A673 (cell line): ENCODE results near the gene DYNLT1. TPM values are rescaled to one million over a fixed set of nuclear protein-coding genes. Genes with fewer than 3 reads are reported as not detected.
"Not testable (repeated sequence)": the region's sequence is repeated elsewhere in the genome, so short reads cannot be mapped to it uniquely, and the experiment has no call there.

Experiments
- BruUV-seq: library from RNA; stranded (reverse); fragments of 400-500 nt; replicated peaks from 2 replicates; lab custom pipeline; 2021; lab: Mats Ljungman, UMichigan
- CTCF ChIA-PET: fragments of 300-600 bp; sonication (Branson Sonifier 250); formaldehyde crosslinking; loops from one replicate; lab custom pipeline; 2022; ENCODE audit warnings: antibody characterized with exemption; lab: Charles Lee
- POLR2A ChIA-PET: fragments of 300-600 bp; sonication (Branson Sonifier 250); formaldehyde crosslinking; loops from one replicate; lab custom pipeline; 2022; ENCODE audit warnings: antibody characterized with exemption; ENCODE audit not compliant: low non-redundant PET; lab: Charles Lee
- DNase-seq: peaks from one replicate; pipeline ENCODE4 v3.0.0-alpha.2; 2015; ENCODE audit warnings: low spot score
- H3K27ac ChIP-seq: fragments of 200-600 bp; sonication (generic); 2 replicates; pipeline ENCODE4 v1.5.1; 2016; ENCODE audit warnings: mixed run types, low read depth, mild to moderate bottlenecking, mixed read lengths, antibody characterized with exemption, low read length; ENCODE audit not compliant: poor library complexity, severe bottlenecking
- H3K27me3 ChIP-seq: fragments of 200-600 bp; sonication (generic); replicated peaks from 2 replicates; pipeline ENCODE4 v1.6.1; 2017; ENCODE audit warnings: mixed run types, low read depth, mild to moderate bottlenecking, mixed read lengths, antibody characterized with exemption, low read length; ENCODE audit not compliant: insufficient read depth, poor library complexity
- H3K36me3 ChIP-seq: fragments of 200-600 bp; sonication (generic); 2 replicates; pipeline ENCODE4 v1.6.1; 2016; ENCODE audit warnings: mixed run types, mild to moderate bottlenecking, mixed read lengths, antibody characterized with exemption, low read length; ENCODE audit not compliant: insufficient read depth, poor library complexity, severe bottlenecking
- H3K4me1 ChIP-seq: fragments of 200-600 bp; sonication (generic); 2 replicates; pipeline ENCODE4 v1.6.1; 2017; ENCODE audit warnings: mixed run types, mild to moderate bottlenecking, mixed read lengths, antibody characterized with exemption, low read length; ENCODE audit not compliant: insufficient read depth, poor library complexity, severe bottlenecking
- H3K4me3 ChIP-seq: fragments of 200-600 bp; sonication (generic); 2 replicates; pipeline ENCODE4 v1.5.1; 2016; ENCODE audit warnings: low read depth, mixed run types, mild to moderate bottlenecking, mixed read lengths, low read length; ENCODE audit not compliant: poor library complexity, severe bottlenecking
- H3K9me3 ChIP-seq: fragments of 200-600 bp; sonication (generic); 2 replicates; pipeline ENCODE4 v1.6.1; 2016; ENCODE audit warnings: mixed run types, low read depth, mild to moderate bottlenecking, mixed read lengths, antibody characterized with exemption, low read length; ENCODE audit not compliant: poor library complexity, severe bottlenecking
- EZH2 ChIP-seq: fragments of 200-600 bp; sonication (generic); IDR thresholded peaks from 2 replicates; pipeline ENCODE4 v1.6.1; 2017; ENCODE audit warnings: borderline replicate concordance, low read depth, mild to moderate bottlenecking, mixed read lengths, antibody characterized with exemption, low read length; ENCODE audit not compliant: poor library complexity, severe bottlenecking
- intact Hi-C: fragments of 100-400 bp; cut with micrococcal nuclease; formaldehyde crosslinking; loops from one replicate; pipeline ENCODE4 v1.10.0; 2022; ENCODE audit not compliant: unreplicated experiment
- total RNA-seq: library from RNA; stranded (reverse); gene quantifications from 2 replicates; pipeline ENCODE4 v1.2.3, GENCODE V29; 2021
- TF ChIP-seq, protein P1 (sequence below): fragments of 300-800, 200-600 bp; sonication (generic); conservative IDR thresholded peaks from 2 replicates; pipeline ENCODE4 v1.5.1; 2017; ENCODE audit warnings: low read depth, mild to moderate bottlenecking, antibody characterized with exemption, low read length, moderate library complexity, mixed read lengths

Gene DYNLT1
- total RNA-seq, 1 experiment from 2014 or later = 137 TPM

GRCh38 chr6:158660333-158660754 is 15.8 kb upstream of the DYNLT1 start:
- no peak for DNase-seq
- H3K27me3 ChIP-seq = no peaks in the 10 kb centered on the region
- CTCF ChIA-PET = interaction anchor here (0.5 to 1.1 kb wide), 6 partner anchors 13 to 446 kb away, joined by 3 to 8 read pairs (median 6); no protein-coding TSS in a partner anchor
- intact Hi-C loops = no loop called here
- POLR2A ChIA-PET = interaction anchor here (0.7 kb wide), 1 partner anchor 125 kb away, joined by 4 read pairs; no protein-coding TSS in a partner anchor
- TF ChIP-seq EZH2 = no peak
- TF ChIP-seq, protein P1, sequence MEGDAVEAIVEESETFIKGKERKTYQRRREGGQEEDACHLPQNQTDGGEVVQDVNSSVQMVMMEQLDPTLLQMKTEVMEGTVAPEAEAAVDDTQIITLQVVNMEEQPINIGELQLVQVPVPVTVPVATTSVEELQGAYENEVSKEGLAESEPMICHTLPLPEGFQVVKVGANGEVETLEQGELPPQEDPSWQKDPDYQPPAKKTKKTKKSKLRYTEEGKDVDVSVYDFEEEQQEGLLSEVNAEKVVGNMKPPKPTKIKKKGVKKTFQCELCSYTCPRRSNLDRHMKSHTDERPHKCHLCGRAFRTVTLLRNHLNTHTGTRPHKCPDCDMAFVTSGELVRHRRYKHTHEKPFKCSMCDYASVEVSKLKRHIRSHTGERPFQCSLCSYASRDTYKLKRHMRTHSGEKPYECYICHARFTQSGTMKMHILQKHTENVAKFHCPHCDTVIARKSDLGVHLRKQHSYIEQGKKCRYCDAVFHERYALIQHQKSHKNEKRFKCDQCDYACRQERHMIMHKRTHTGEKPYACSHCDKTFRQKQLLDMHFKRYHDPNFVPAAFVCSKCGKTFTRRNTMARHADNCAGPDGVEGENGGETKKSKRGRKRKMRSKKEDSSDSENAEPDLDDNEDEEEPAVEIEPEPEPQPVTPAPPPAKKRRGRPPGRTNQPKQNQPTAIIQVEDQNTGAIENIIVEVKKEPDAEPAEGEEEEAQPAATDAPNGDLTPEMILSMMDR = peak; percentile 69
- no peaks in the 10 kb centered on the region for H3K36me3 ChIP-seq
- BruUV-seq = no TSS peak
- H3K4me3 ChIP-seq = no peak overlapping the region
- peaks cover 22% of the 10 kb centered on the region for H3K4me1 ChIP-seq
- no peak overlapping the region for H3K27ac ChIP-seq
- no peaks in the 10 kb centered on the region for H3K9me3 ChIP-seq

DNA sequence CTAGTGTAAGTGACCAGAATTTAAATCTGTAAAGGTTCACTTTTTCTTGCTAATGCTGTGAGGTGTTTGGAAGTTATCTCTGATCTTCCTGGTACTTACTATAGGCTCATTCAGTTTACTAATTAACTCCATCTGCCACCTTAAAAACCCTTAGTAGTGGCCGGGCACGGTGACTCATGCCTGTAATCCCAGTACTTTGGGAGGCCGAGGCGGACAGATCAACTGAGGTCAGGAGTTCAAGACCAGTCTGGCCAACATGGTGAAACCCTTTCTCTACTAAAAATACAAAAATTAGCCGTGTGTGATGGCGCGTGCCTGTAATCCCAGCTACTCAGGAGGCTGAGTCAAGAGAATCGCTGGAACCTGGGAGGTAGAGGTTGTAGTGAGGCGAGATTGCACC is 12.4 kb upstream of the DYNLT1 start:
- H3K9me3 ChIP-seq, H3K36me3 ChIP-seq, POLR2A ChIA-PET, H3K27ac ChIP-seq, CTCF ChIA-PET, H3K27me3 ChIP-seq, H3K4me3 ChIP-seq, intact Hi-C loops, BruUV-seq, DNase-seq: not testable (repeated sequence)
- peaks cover 16% of the 10 kb centered on the region for H3K4me1 ChIP-seq

- peaks cover 14% of the 10 kb centered on the region for H3K4me1 ChIP-seq
- H3K27me3 ChIP-seq = no peaks in the 10 kb centered on the region
- no TSS peak for BruUV-seq
- ChIA-PET POLR2A (no interaction called here), CTCF (interaction anchor here (1.1 kb wide), 1 partner anchor 36 kb away, joined by 3 read pairs; no protein-coding TSS in a partner anchor)
- H3K9me3 ChIP-seq = no peaks in the 10 kb centered on the region
- H3K4me3 ChIP-seq = no peak overlapping the region
- no peak for TF ChIP-seq EZH2
- TF ChIP-seq, protein P1 = no peak
- no peaks in the 10 kb centered on the region for H3K36me3 ChIP-seq
- intact Hi-C loops = no loop called here
- no peak for DNase-seq
- H3K27ac ChIP-seq = no peak overlapping the region
Measured at GRCh38 chr6:158655569-158656450, 11.3 kb upstream of the DYNLT1 start.
